Measurements from ENCODE around the gene ADAMTS3. TPM values are rescaled to one million over a fixed set of nuclear protein-coding genes. Genes with fewer than 3 reads are reported as not detected.

The ADAMTS3 gene
- total and polyA plus RNA-seq, 2 donors (not counting 3 experiments of a cell fraction or from before 2014, with no cell fraction given) = 0.37 to 1.3 TPM

DNA sequence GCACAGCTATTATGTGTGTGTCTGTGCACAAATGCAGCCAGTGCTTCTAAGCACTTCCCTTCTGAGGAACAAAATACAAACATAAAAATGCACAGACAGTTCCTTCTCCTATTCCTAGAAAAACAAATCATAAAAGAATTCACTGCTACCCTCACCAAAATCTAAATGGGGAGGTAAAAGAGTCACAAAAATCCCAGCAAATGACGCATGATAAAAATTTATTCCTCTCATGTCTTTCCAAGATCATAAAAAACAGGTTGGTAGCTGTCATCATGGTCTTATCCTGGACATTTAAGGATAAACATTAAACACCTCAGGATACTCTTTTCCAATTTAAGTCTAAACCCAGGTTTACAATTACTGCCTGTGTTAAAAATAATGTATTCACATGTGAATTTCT, 124.9 kb downstream of the ADAMTS3 start:
- Histone ChIP-seq H3K4me1 (ENCODE audit: control insufficient read depth, extremely low read depth, insufficient read depth, low read length) (no peaks in the 10 kb centered on the region), H2AFZ (ENCODE audit: low read depth, low read length) (no peak overlapping the region), H3K4me3 (replicated peaks in 1 of 3; ENCODE audit: insufficient read depth in 1 of 3, low read depth in 1 of 3, low read length in 3 of 3) (no peak overlapping the region), H3K79me2 (ENCODE audit: control insufficient read depth, insufficient read depth, low read length) (no peaks in the 10 kb centered on the region), H3K27ac (ENCODE audit: insufficient read depth, low read depth, low read length) (no peak overlapping the region), H3K4me2 (ENCODE audit: insufficient read depth, low read length) (no peak overlapping the region), H3K9me3 (replicated peaks; ENCODE audit: control insufficient read depth, insufficient read depth, low read length) (no peaks in the 10 kb centered on the region), H3K9me1 (replicated peaks; ENCODE audit: control insufficient read depth, extremely low read depth, insufficient read depth, low read length) (no peaks in the 10 kb centered on the region), H3K27me3 (ENCODE audit: control insufficient read depth in 2 of 2, insufficient read depth in 2 of 2, low read length in 2 of 2) (no peaks in the 10 kb centered on the region), H3K9ac (replicated peaks; ENCODE audit: extremely low read depth, insufficient read depth, low read length) (no peak overlapping the region), H4K20me1 (replicated peaks; ENCODE audit: control insufficient read depth, extremely low read depth, insufficient read depth, low read length) (no peaks in the 10 kb centered on the region), H3K36me3 (ENCODE audit: control insufficient read depth in 2 of 2, extremely low read depth in 1 of 2, insufficient read depth in 2 of 2, low read length in 2 of 2) (no peaks in the 10 kb centered on the region)
- intact Hi-C loops (cut with micrococcal nuclease) = no loop called here
- ChIA-PET POLR2A (no interaction called here), CTCF (no interaction called here)
- TF ChIP-seq GATA2 (IDR thresholded peaks at IDR 0.05; ENCODE audit: insufficient read depth, insufficient read length, low read depth, low read length) (no peak), FOS (IDR thresholded peaks at IDR 0.05; ENCODE audit: borderline replicate concordance, insufficient read depth, low read length) (no peak), EZH2 (IDR thresholded peaks at IDR 0.05; ENCODE audit: borderline replicate concordance, low read depth, low read length, severe bottlenecking) (no peak), POLR2A (IDR thresholded peaks at IDR 0.05; ENCODE audit: low read depth, low read length) (no peak), JUN (IDR thresholded peaks at IDR 0.05; ENCODE audit: borderline replicate concordance, insufficient read depth, insufficient read length, low read depth) (no peak), POLR2AphosphoS5 (IDR thresholded peaks at IDR 0.05; ENCODE audit: insufficient read depth, low read depth, low read length) (no peak), MYC (IDR thresholded peaks at IDR 0.05; ENCODE audit: low read depth, low read length) (no peak)
- TF ChIP-seq, protein P1, sequence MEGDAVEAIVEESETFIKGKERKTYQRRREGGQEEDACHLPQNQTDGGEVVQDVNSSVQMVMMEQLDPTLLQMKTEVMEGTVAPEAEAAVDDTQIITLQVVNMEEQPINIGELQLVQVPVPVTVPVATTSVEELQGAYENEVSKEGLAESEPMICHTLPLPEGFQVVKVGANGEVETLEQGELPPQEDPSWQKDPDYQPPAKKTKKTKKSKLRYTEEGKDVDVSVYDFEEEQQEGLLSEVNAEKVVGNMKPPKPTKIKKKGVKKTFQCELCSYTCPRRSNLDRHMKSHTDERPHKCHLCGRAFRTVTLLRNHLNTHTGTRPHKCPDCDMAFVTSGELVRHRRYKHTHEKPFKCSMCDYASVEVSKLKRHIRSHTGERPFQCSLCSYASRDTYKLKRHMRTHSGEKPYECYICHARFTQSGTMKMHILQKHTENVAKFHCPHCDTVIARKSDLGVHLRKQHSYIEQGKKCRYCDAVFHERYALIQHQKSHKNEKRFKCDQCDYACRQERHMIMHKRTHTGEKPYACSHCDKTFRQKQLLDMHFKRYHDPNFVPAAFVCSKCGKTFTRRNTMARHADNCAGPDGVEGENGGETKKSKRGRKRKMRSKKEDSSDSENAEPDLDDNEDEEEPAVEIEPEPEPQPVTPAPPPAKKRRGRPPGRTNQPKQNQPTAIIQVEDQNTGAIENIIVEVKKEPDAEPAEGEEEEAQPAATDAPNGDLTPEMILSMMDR (IDR thresholded peaks at IDR 0.05; ENCODE audit: extremely low read depth in 1 of 2, insufficient read depth in 1 of 2, low read depth in 1 of 2, low read length in 2 of 2) = no peak
- TF ChIP-seq, protein P2, sequence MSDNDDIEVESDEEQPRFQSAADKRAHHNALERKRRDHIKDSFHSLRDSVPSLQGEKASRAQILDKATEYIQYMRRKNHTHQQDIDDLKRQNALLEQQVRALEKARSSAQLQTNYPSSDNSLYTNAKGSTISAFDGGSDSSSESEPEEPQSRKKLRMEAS (IDR thresholded peaks at IDR 0.05; ENCODE audit: insufficient read depth, insufficient read length) = no peak
- no TSS peak for BruUV-seq (replicated peaks)
- dilution Hi-C loops (cut with MboI; ENCODE audit: extremely low pct_ligation_motif_present, low sequenced_read_pairs) = no loop called here
- FAIRE-seq = no peak
- DNase-seq (ENCODE audit: low read depth, low spot score) = no peak
